H1 (cell line): ENCODE results near the gene USP12. TPM values are rescaled to one million over a fixed set of nuclear protein-coding genes. Genes with fewer than 3 reads are reported as not detected.

ENCODE experiments used
- CTCF ChIA-PET: fragments of 300-600 bp; sonication (Branson Sonifier 250); formaldehyde crosslinking; loops from one replicate; lab custom pipeline; 2021; ENCODE audit not compliant: partially characterized antibody; lab: Charles Lee
- POLR2A ChIA-PET: fragments of 300-600 bp; sonication (Branson Sonifier 250); formaldehyde crosslinking; loops from one replicate; lab custom pipeline; 2021; ENCODE audit warnings: inconsistent platforms; ENCODE audit not compliant: partially characterized antibody; lab: Charles Lee
- DNase-seq, 2 experiments: peaks; one replicate each; pipeline versions ENCODE4 v3.0.0 to v3.0.0-alpha.2; 2010 to 2022; ENCODE audit warnings: low spot score in 2 of 2, low read depth in 1 of 2, mixed read lengths in 1 of 2
- FAIRE-seq: peaks from 2 replicates; lab custom pipeline; 2011; peaks lifted over from hg19 to GRCh38; lab: Jason Lieb, UNC
- H2AFZ ChIP-seq: 2 replicates; pipeline ENCODE4 v1.8.1; 2012; ENCODE audit warnings: low read length, inconsistent platforms
- H2AK5ac ChIP-seq: 2 replicates; pipeline ENCODE4 v1.6.1; 2013; ENCODE audit warnings: low read depth, low read length
- H2BK120ac ChIP-seq: replicated peaks from 2 replicates; pipeline ENCODE3; 2013; ENCODE audit warnings: low read depth, low read length, inconsistent platforms
- H2BK12ac ChIP-seq: 2 replicates; pipeline ENCODE4 v1.6.1; 2013; ENCODE audit warnings: low read depth, low read length
- H2BK15ac ChIP-seq: 2 replicates; pipeline ENCODE4 v1.6.1; 2013; ENCODE audit warnings: low read length
- H2BK20ac ChIP-seq: 2 replicates; pipeline ENCODE4 v1.6.1; 2013; ENCODE audit warnings: low read length
- H2BK5ac ChIP-seq: 2 replicates; pipeline ENCODE4 v1.6.1; 2013; ENCODE audit warnings: low read depth, low read length
- H3K14ac ChIP-seq: 2 replicates; pipeline ENCODE4 v1.6.1; 2013; ENCODE audit warnings: inconsistent platforms; ENCODE audit not compliant: insufficient read length
- H3K18ac ChIP-seq: 2 replicates; pipeline ENCODE4 v1.6.1; 2013; ENCODE audit warnings: low read length; ENCODE audit errors: extremely low read depth
- H3K23ac ChIP-seq: 2 replicates; pipeline ENCODE4 v1.6.1; 2013; ENCODE audit warnings: inconsistent platforms; ENCODE audit not compliant: insufficient read length
- H3K23me2 ChIP-seq: 2 replicates; pipeline ENCODE4 v1.6.1; 2013; ENCODE audit warnings: low read depth, low read length
- H3K27ac ChIP-seq: 2 replicates; pipeline ENCODE4 v1.6.1; 2011; ENCODE audit warnings: low read depth, low read length, inconsistent platforms
- H3K27me3 ChIP-seq, 4 experiments: replicated peaks in 1 of 4; 1 replicate in 1 of 4; 2 replicates in 3 of 4; pipeline versions ENCODE4 v1.6.1 to v1.8.1; 2011 to 2013; ENCODE audit warnings: low read length in 3 of 4, mild to moderate bottlenecking in 3 of 4, inconsistent platforms in 2 of 4, mixed read lengths in 2 of 4, moderate library complexity in 1 of 4; ENCODE audit not compliant: control insufficient read depth in 3 of 4, insufficient read depth in 3 of 4; ENCODE audit errors: extremely low read depth in 1 of 4
- H3K36me3 ChIP-seq, 4 experiments: 2 replicates each; pipeline versions ENCODE4 v1.6.1 to v1.8.1; 2011 to 2013; ENCODE audit warnings: mild to moderate bottlenecking in 4 of 4, low read length in 3 of 4, moderate library complexity in 2 of 4, control low read depth in 1 of 4, inconsistent platforms in 1 of 4; ENCODE audit not compliant: insufficient read depth in 4 of 4, control insufficient read depth in 2 of 4
- H3K4ac ChIP-seq: replicated peaks from 2 replicates; pipeline ENCODE3; 2013; ENCODE audit warnings: low read length, low read depth, mixed read lengths, inconsistent platforms; ENCODE audit not compliant: insufficient read length
- H3K4me1 ChIP-seq, 4 experiments: replicated peaks in 1 of 4; 1 replicate in 1 of 4; 2 replicates in 3 of 4; pipeline versions ENCODE4 v1.6.1 to v1.8.1; 2011 to 2013; ENCODE audit warnings: low read length in 3 of 4, inconsistent platforms in 2 of 4, mixed read lengths in 1 of 4; ENCODE audit not compliant: insufficient read depth in 4 of 4, control insufficient read depth in 3 of 4
- H3K4me2 ChIP-seq, 2 experiments: 2 replicates each; pipeline versions ENCODE4 v1.6.1 to v1.8.1; 2011 to 2013; ENCODE audit warnings: low read depth in 2 of 2, low read length in 2 of 2, control low read depth in 1 of 2, inconsistent platforms in 1 of 2, mild to moderate bottlenecking in 1 of 2; ENCODE audit not compliant: insufficient read depth in 1 of 2
- H3K4me3 ChIP-seq, 4 experiments: fragments of 200-600, 300-600 bp in 1 of 4; sonication (generic), shearing (Covaris generic), sonication (Bioruptor Twin) in 1 of 4; 2 replicates each; pipeline versions ENCODE4 v1.5.1 to v1.8.1; 2011 to 2016; ENCODE audit warnings: low read length in 4 of 4, low read depth in 3 of 4, control low read depth in 2 of 4, inconsistent platforms in 2 of 4, mild to moderate bottlenecking in 2 of 4, mixed read lengths in 1 of 4, moderate library complexity in 1 of 4; ENCODE audit not compliant: insufficient read depth in 2 of 4; ENCODE audit errors: extremely low read depth in 1 of 4
- H3K56ac ChIP-seq: replicated peaks from 2 replicates; pipeline ENCODE3; 2013; ENCODE audit warnings: low read depth, mild to moderate bottlenecking, mixed read lengths, low read length, inconsistent platforms; ENCODE audit not compliant: insufficient read length
- H3K79me1 ChIP-seq: 2 replicates; pipeline ENCODE4 v1.6.1; 2013; ENCODE audit warnings: low read depth, low read length, control low read depth
- H3K79me2 ChIP-seq, 2 experiments: 2 replicates each; pipeline versions ENCODE4 v1.6.1 to v1.8.1; 2012 to 2013; ENCODE audit warnings: low read length in 2 of 2, mild to moderate bottlenecking in 2 of 2, inconsistent platforms in 1 of 2; ENCODE audit not compliant: insufficient read depth in 2 of 2, control insufficient read depth in 1 of 2
- H3K9ac ChIP-seq, 4 experiments: replicated peaks in 1 of 4; 1 replicate in 1 of 4; 2 replicates in 3 of 4; pipeline versions ENCODE4 v1.6.1 to v1.8.1; 2011 to 2013; ENCODE audit warnings: low read depth in 3 of 4, low read length in 3 of 4, control low read depth in 2 of 4, mild to moderate bottlenecking in 2 of 4, moderate library complexity in 2 of 4, inconsistent platforms in 1 of 4; ENCODE audit errors: extremely low read depth in 1 of 4
- H3K9me3 ChIP-seq, 2 experiments: 2 replicates each; pipeline versions ENCODE4 v1.6.1 to v1.8.1; 2012 to 2013; ENCODE audit warnings: mild to moderate bottlenecking in 2 of 2, moderate library complexity in 2 of 2, control low read depth in 1 of 2, inconsistent platforms in 1 of 2, low read depth in 1 of 2, low read length in 1 of 2, mixed read lengths in 1 of 2; ENCODE audit not compliant: insufficient read depth in 2 of 2
- H4K20me1 ChIP-seq, 2 experiments: replicated peaks in 1 of 2; 2 replicates each; pipeline versions ENCODE3 to v1.8.1; 2011 to 2013; ENCODE audit warnings: inconsistent platforms in 2 of 2, low read length in 2 of 2, mild to moderate bottlenecking in 1 of 2; ENCODE audit not compliant: insufficient read depth in 2 of 2, control insufficient read depth in 1 of 2
- H4K5ac ChIP-seq: 2 replicates; pipeline ENCODE4 v1.6.1; 2013; ENCODE audit warnings: low read length, low read depth, mixed read lengths, inconsistent platforms; ENCODE audit not compliant: insufficient read length
- H4K8ac ChIP-seq: 2 replicates; pipeline ENCODE4 v1.8.0; 2013; ENCODE audit warnings: mild to moderate bottlenecking, moderate library complexity, low read length, inconsistent platforms; ENCODE audit not compliant: insufficient read depth; ENCODE audit errors: extremely low read depth
- H4K91ac ChIP-seq: replicated peaks from 2 replicates; pipeline ENCODE3; 2013; ENCODE audit warnings: low read length, mixed read lengths, inconsistent platforms; ENCODE audit not compliant: insufficient read length
- GTF2F1 ChIP-seq: IDR thresholded peaks from 2 replicates; pipeline ENCODE4 v1.6.1; 2012; ENCODE audit warnings: low read depth, low read length, improper control_type of control experiment, borderline replicate concordance
- POLR2A ChIP-seq, 2 experiments: IDR thresholded peaks; 1 replicate in 1 of 2; 2 replicates in 1 of 2; pipeline ENCODE4 v1.6.1; 2011; ENCODE audit warnings: low read depth in 2 of 2, low read length in 2 of 2, mild to moderate bottlenecking in 2 of 2; ENCODE audit errors: control extremely low read depth in 1 of 2
- SIN3A ChIP-seq, 2 experiments: IDR thresholded peaks in 1 of 2; conservative IDR thresholded peaks in 1 of 2; 2 replicates each; pipeline ENCODE4 v1.6.1; 2011 to 2012; ENCODE audit warnings: low read length in 2 of 2, improper control_type of control experiment in 1 of 2, low read depth in 1 of 2, mild to moderate bottlenecking in 1 of 2
- WGBS, 2 experiments: shearing (Covaris generic) in 1 of 2; methylation state at CpG; one replicate each; pipeline versions ENCODE4 v1.1.6 to v1.1.7; 2013 to 2015; ENCODE audit warnings: low lambda C conversion rate in 2 of 2, mixed read lengths in 2 of 2, inconsistent platforms in 1 of 2, low coverage in 1 of 2, missing lambda C conversion rate in 1 of 2; ENCODE audit not compliant: insufficient replicate concordance in 2 of 2, insufficient coverage in 1 of 2, insufficient read length in 1 of 2; ENCODE audit errors: extremely low coverage in 1 of 2, missing lambda C conversion rate in 1 of 2; 5-methylcytosine and 5-hydroxymethylcytosine counted together
- polyA plus RNA-seq, 7 experiments: library from polyadenylated mRNA; depleted of rRNA in 3 of 7; stranded (reverse) in 5 of 7; unstranded in 2 of 7; fragments of >200 nt in 5 of 7; fragments of 200-250 nt in 2 of 7; gene quantifications; 1 replicate in 5 of 7; 2 replicates in 1 of 7; 4 replicates in 1 of 7; pipeline versions ENCODE4 v1.2.1 to v1.2.3, GENCODE V29; 2011 to 2013; ENCODE audit warnings: missing spikeins in 2 of 7, mixed read lengths in 2 of 7
- total RNA-seq: library from RNA; stranded (reverse); fragmentation: NEBNext Ultra II Directional; extraction: Animal tissue kit (Norgen Biotek cat#: 25700); gene quantifications from 2 replicates; pipeline ENCODE4 v1.2.1, GENCODE V29; 2021

Gene USP12
- total and polyA plus RNA-seq, 2 of the 8 experiments (the other 6 are each of a cell fraction or from before 2014, with no cell fraction given), result 4.0 to 30.0 TPM

DNA sequence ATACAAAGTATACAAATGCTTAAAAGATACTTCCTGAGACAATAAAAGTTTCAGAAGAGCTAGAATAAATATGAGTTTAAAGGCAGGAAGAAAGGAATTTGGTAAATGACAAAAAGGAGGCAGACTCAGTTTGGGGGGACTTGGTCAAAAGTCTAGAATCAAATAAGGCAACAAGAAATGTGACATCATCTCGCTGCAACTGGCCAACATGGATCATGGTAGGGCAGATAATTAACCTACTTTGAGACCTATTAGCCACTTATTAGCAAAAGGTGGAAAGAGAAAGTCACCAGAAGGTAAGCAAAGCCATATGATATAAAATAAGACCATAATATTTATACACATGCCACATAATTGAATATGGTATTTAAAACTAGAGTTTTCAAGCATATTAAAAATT, 5.3 kb downstream of the USP12 start:
- Histone ChIP-seq H3K9ac (no peak overlapping the region), H3K4me1 (peaks cover 0 to 10% (median 4%) of the 10 kb centered on the region in 4 experiments; a peak in 3 of 7 replicates), H3K4ac (no peak overlapping the region), H2BK120ac (no peak overlapping the region), H4K20me1 (peaks cover 0 to 15% of the 10 kb centered on the region in 2 experiments), H3K27me3 (no peaks in the 10 kb centered on the region), H2BK20ac (no peak overlapping the region), H2AK5ac (no peak overlapping the region), H4K91ac (no peak overlapping the region), H2AFZ (no peak overlapping the region), H3K4me2 (no peak overlapping the region), H3K23ac (no peak overlapping the region), H2BK12ac (no peak overlapping the region), H2BK15ac (no peak overlapping the region), H3K4me3 (no peak overlapping the region), H3K18ac (no peak overlapping the region), H3K56ac (no peak overlapping the region), H3K36me3 (no peaks in the 10 kb centered on the region), H3K27ac (no peak overlapping the region), H3K79me1 (no peaks in the 10 kb centered on the region), H3K9me3 (no peaks in the 10 kb centered on the region), H4K8ac (no peak overlapping the region), H3K79me2 (peaks cover 10 to 95% of the 10 kb centered on the region in 2 experiments), H2BK5ac (no peak overlapping the region), H3K14ac (no peak overlapping the region), H4K5ac (no peak overlapping the region), H3K23me2 (no peaks in the 10 kb centered on the region)
- WGBS, 2 experiments, result 87% methylated on average over 1 of the region's 1 CpG; no CpG with 5 or more reads in 1 of the 2 experiments
- ChIA-PET CTCF (no interaction called here), POLR2A (no interaction called here)
- DNase-seq (no peak), FAIRE-seq (no peak)
- TF ChIP-seq POLR2A (IDR thresholded peaks at IDR 0.05; ENCODE audit: control extremely low read depth in 1 of 2, low read depth in 2 of 2, low read length in 2 of 2) (no peak), GTF2F1 (no peak), SIN3A (conservative IDR thresholded peaks at IDR 0.05 in 1 of 2, IDR thresholded peaks at IDR 0.05 in 1 of 2; ENCODE audit: low read depth in 1 of 2, low read length in 2 of 2) (no peak)
